Measurements from ENCODE around the gene NUP88.
A peak's percentile ranks its signal among the peaks of the same experiment; 100 is the strongest.

Gene NUP88

GRCh38 chr17:5419356-5419958, at the start of gene NUP88:
Gene NUP88 (minus strand): TSS chr17:5419662. CDS start chr17:5419650, 12 bp downstream.
- peak within 1 kb of the TSS; percentile 90 for H3K27ac ChIP-seq
- no peak for TF ChIP-seq CTCF (conservative IDR thresholded peaks at IDR 0.05)

GRCh38 chr17:5468075-5468473, 48.6 kb upstream of the NUP88 start:
- H3K27ac ChIP-seq: peak overlapping the region; percentile 75
- TF ChIP-seq CTCF (conservative IDR thresholded peaks at IDR 0.05): no peak

GRCh38 chr17:5467416-5467815, 48.0 kb upstream of the NUP88 start:
- peak overlapping the region; percentile 75; the same call in 1 of the 2 replicates for H3K27ac ChIP-seq
- no peak for TF ChIP-seq CTCF (conservative IDR thresholded peaks at IDR 0.05)

GRCh38 chr17:5466295-5466694, 46.8 kb upstream of the NUP88 start:
- no peak for TF ChIP-seq CTCF (conservative IDR thresholded peaks at IDR 0.05)
- H3K27ac ChIP-seq: peak overlapping the region; percentile 75; the same call in 1 of the 2 replicates

- no peak overlapping the region for H3K27ac ChIP-seq
- no peak for TF ChIP-seq CTCF (conservative IDR thresholded peaks at IDR 0.05)
Measured at GRCh38 chr17:5464717-5465507, 45.5 kb upstream of the NUP88 start.

GRCh38 chr17:5446786-5447185, 27.3 kb upstream of the NUP88 start:
- H3K27ac ChIP-seq: no peak overlapping the region
- no peak for TF ChIP-seq CTCF (conservative IDR thresholded peaks at IDR 0.05)

- no peak for TF ChIP-seq CTCF (conservative IDR thresholded peaks at IDR 0.05)
- no peak overlapping the region for H3K27ac ChIP-seq
Measured at GRCh38 chr17:5444209-5444608, 24.7 kb upstream of the NUP88 start.
